Activated gamma-delta T cell (primary cell): ENCODE results near the gene RASGRP4.
"Not testable (repeated sequence)": the region's sequence is repeated elsewhere in the genome, so short reads cannot be mapped to it uniquely, and the experiment has no call there.

ENCODE experiments used
- DNase-seq: peaks from one replicate; lab custom pipeline; 2025; lab: John Stamatoyannopoulos, UW

Gene RASGRP4

GRCh38 chr19:38445362-38445761 lies 19.3 kb upstream of the RASGRP4 start:
- no peak for DNase-seq

GRCh38 chr19:38444026-38444425 lies 18.0 kb upstream of the RASGRP4 start:
- DNase-seq = no peak

- DNase-seq = no peak
Observed at GRCh38 chr19:38443458-38443999, 17.5 kb upstream of the RASGRP4 start.

GRCh38 chr19:38442736-38443135 lies 16.7 kb upstream of the RASGRP4 start:
- no peak for DNase-seq

- no peak for DNase-seq
Observed at GRCh38 chr19:38441657-38442348, 15.8 kb upstream of the RASGRP4 start.

GRCh38 chr19:38440592-38440991 lies 14.6 kb upstream of the RASGRP4 start:
- DNase-seq = no peak

- no peak for DNase-seq
Observed at GRCh38 chr19:38437917-38438316, 11.9 kb upstream of the RASGRP4 start.

- DNase-seq = no peak
Observed at GRCh38 chr19:38437295-38437694, 11.3 kb upstream of the RASGRP4 start.

- no peak for DNase-seq
Observed at GRCh38 chr19:38434549-38435051, 8.6 kb upstream of the RASGRP4 start.

- DNase-seq = no peak
Observed at GRCh38 chr19:38433268-38433733, 7.3 kb upstream of the RASGRP4 start, which contains the start of gene RYR1. RYR1 (plus strand) TSS chr19:38433691; CDS start chr19:38433830, 139 bp downstream.

- DNase-seq = no peak
Observed at GRCh38 chr19:38430931-38431330, 4.9 kb upstream of the RASGRP4 start.

GRCh38 chr19:38429811-38430156 lies 3.8 kb upstream of the RASGRP4 start:
- DNase-seq = no peak

- DNase-seq = no peak
Observed at GRCh38 chr19:38429055-38429810, 3.2 kb upstream of the RASGRP4 start.

- not testable (repeated sequence) for DNase-seq
Observed at GRCh38 chr19:38427035-38427677, 1.1 kb upstream of the RASGRP4 start.

GRCh38 chr19:38425222-38425809 lies 703 bp downstream of the RASGRP4 start:
- no peak for DNase-seq

GRCh38 chr19:38424272-38424671 lies 1.7 kb downstream of the RASGRP4 start:
- DNase-seq = no peak

- no peak for DNase-seq
Observed at GRCh38 chr19:38422438-38422837, 3.6 kb downstream of the RASGRP4 start.

- no peak for DNase-seq
Observed at GRCh38 chr19:38421856-38422255, 4.2 kb downstream of the RASGRP4 start.

GRCh38 chr19:38420935-38421334 lies 5.1 kb downstream of the RASGRP4 start:
- DNase-seq = no peak

GRCh38 chr19:38417544-38418506 lies 8.2 kb downstream of the RASGRP4 start:
- DNase-seq = no peak

GRCh38 chr19:38417146-38417543 lies 8.9 kb downstream of the RASGRP4 start:
- no peak for DNase-seq
